ENCODE data around the gene ST6GALNAC6. TPM values are rescaled to one million over a fixed set of nuclear protein-coding genes. Genes with fewer than 3 reads are reported as not detected.

ST6GALNAC6 gene
- total and polyA plus RNA-seq, 2 of the 8 experiments (the other 6 are each of a cell fraction or from before 2014, with no cell fraction given), result 43.7 to 64.4 TPM

GRCh38 chr9:127853312-127854183 is 45.9 kb downstream of the ST6GALNAC6 start (continued):
- no peak for TF ChIP-seq SP1 (IDR thresholded peaks at IDR 0.05; ENCODE audit: low read depth, low read length)
